Measurements from ENCODE around the gene HYI. TPM values are rescaled to one million over a fixed set of nuclear protein-coding genes. Genes with fewer than 3 reads are reported as not detected.

Gene HYI
- total and polyA plus RNA-seq, 2 of the 8 experiments (the other 6 are each of a cell fraction or from before 2014, with no cell fraction given), result 14.4 to 17.7 TPM

DNA sequence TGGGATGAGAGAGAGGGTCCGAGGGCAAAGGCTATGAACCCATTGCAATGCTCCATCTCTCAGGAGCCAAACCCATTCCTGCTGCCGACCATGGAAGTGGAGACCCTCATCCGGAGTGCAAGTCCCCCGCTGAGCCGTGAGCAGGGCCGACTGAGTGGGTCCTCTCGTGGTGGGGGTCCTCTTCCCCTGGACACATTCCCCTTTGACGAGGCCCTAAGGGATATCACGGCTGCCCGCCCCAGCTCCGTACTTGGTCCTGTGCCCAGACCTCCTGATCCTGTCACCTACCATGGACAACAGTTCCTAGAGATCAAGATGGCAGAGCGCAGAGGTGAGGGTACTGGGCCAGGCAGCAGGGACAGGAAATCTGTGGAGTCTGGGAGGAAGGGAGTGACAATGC lies 11.0 kb downstream of the HYI start:
- TF ChIP-seq TAF7 (optimal IDR thresholded peaks at IDR 0.05; ENCODE audit: borderline replicate concordance, low read depth, low read length), result no peak
- TF ChIP-seq, protein P1, sequence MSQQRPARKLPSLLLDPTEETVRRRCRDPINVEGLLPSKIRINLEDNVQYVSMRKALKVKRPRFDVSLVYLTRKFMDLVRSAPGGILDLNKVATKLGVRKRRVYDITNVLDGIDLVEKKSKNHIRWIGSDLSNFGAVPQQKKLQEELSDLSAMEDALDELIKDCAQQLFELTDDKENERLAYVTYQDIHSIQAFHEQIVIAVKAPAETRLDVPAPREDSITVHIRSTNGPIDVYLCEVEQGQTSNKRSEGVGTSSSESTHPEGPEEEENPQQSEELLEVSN (IDR thresholded peaks at IDR 0.05), result no peak
- no peak for TF ChIP-seq TEAD4 (IDR thresholded peaks at IDR 0.05; ENCODE audit: low read depth, low read length)
- TF ChIP-seq BCL11A (IDR thresholded peaks at IDR 0.05; ENCODE audit: low read depth in 2 of 2, low read length in 2 of 2), result no peak
- no peak for TF ChIP-seq CEBPB (IDR thresholded peaks at IDR 0.05; ENCODE audit: low read depth, low read length)
- TF ChIP-seq, protein P2, sequence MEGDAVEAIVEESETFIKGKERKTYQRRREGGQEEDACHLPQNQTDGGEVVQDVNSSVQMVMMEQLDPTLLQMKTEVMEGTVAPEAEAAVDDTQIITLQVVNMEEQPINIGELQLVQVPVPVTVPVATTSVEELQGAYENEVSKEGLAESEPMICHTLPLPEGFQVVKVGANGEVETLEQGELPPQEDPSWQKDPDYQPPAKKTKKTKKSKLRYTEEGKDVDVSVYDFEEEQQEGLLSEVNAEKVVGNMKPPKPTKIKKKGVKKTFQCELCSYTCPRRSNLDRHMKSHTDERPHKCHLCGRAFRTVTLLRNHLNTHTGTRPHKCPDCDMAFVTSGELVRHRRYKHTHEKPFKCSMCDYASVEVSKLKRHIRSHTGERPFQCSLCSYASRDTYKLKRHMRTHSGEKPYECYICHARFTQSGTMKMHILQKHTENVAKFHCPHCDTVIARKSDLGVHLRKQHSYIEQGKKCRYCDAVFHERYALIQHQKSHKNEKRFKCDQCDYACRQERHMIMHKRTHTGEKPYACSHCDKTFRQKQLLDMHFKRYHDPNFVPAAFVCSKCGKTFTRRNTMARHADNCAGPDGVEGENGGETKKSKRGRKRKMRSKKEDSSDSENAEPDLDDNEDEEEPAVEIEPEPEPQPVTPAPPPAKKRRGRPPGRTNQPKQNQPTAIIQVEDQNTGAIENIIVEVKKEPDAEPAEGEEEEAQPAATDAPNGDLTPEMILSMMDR (IDR thresholded peaks at IDR 0.05; ENCODE audit: control extremely low read depth in 1 of 3, insufficient read depth in 1 of 3, low read depth in 1 of 3, low read length in 3 of 3), result no peak
- H3K18ac ChIP-seq (ENCODE audit: extremely low read depth, low read length), result no peak overlapping the region
- H3K14ac ChIP-seq (ENCODE audit: insufficient read length), result no peak overlapping the region
- no peak overlapping the region for H2AK5ac ChIP-seq (ENCODE audit: low read depth, low read length)
- H4K91ac ChIP-seq (replicated peaks; ENCODE audit: insufficient read length, low read length), result no peak overlapping the region
- no peaks in the 10 kb centered on the region for H3K4me1 ChIP-seq (replicated peaks in 1 of 4; ENCODE audit: control insufficient read depth in 3 of 4, insufficient read depth in 4 of 4, low read length in 3 of 4)
- H3K36me3 ChIP-seq (ENCODE audit: control insufficient read depth in 2 of 4, insufficient read depth in 4 of 4, low read length in 3 of 4), result peaks cover 4 to 23% (median 11%) of the 10 kb centered on the region in 4 experiments; a peak in 6 of 8 replicates
- WGBS, 2 experiments (ENCODE audit: extremely low coverage in 1 of 2, insufficient coverage in 1 of 2, insufficient read length in 1 of 2, insufficient replicate concordance in 2 of 2, low coverage in 1 of 2, low lambda C conversion rate in 2 of 2, missing lambda C conversion rate in 1 of 2), result 98% methylated on average over 12 of the region's 12 CpGs; no CpG with 5 or more reads in 1 of the 2 experiments
- no peak overlapping the region for H3K4me3 ChIP-seq (ENCODE audit: extremely low read depth in 1 of 4, insufficient read depth in 2 of 4, low read depth in 3 of 4, low read length in 4 of 4)
- no peaks in the 10 kb centered on the region for H3K9me3 ChIP-seq (ENCODE audit: insufficient read depth in 2 of 2, low read depth in 1 of 2, low read length in 1 of 2)
- POLR2A ChIA-PET (ENCODE audit: partially characterized antibody), result interaction anchor here (0.8 to 3.8 kb wide), 7 partner anchors 8 to 19 kb away, joined by 3 to 22 read pairs (median 5); partner anchors contain the start of gene HYI
- H2BK15ac ChIP-seq (ENCODE audit: low read length), result no peak overlapping the region
- H4K20me1 ChIP-seq (replicated peaks in 1 of 2; ENCODE audit: control insufficient read depth in 1 of 2, insufficient read depth in 2 of 2, low read length in 2 of 2), result peaks cover 0 to 4% of the 10 kb centered on the region in 2 experiments
- H3K27ac ChIP-seq (ENCODE audit: low read depth, low read length), result no peak overlapping the region
- no peak overlapping the region for H3K4ac ChIP-seq (replicated peaks; ENCODE audit: insufficient read length, low read depth, low read length)
- no peak overlapping the region for H3K4me2 ChIP-seq (ENCODE audit: insufficient read depth in 1 of 2, low read depth in 2 of 2, low read length in 2 of 2)
- no peak overlapping the region for H4K5ac ChIP-seq (ENCODE audit: insufficient read length, low read depth, low read length)
- CTCF ChIA-PET (ENCODE audit: partially characterized antibody), result interaction anchor here (0.9 to 4.8 kb wide), 4 partner anchors 12 to 224 kb away, joined by 3 to 19 read pairs (median 4); partner anchors contain the start of gene HYI
- no peak overlapping the region for H3K56ac ChIP-seq (replicated peaks; ENCODE audit: insufficient read length, low read depth, low read length)
- H3K27me3 ChIP-seq (replicated peaks in 1 of 4; ENCODE audit: control insufficient read depth in 3 of 4, extremely low read depth in 1 of 4, insufficient read depth in 3 of 4, low read length in 3 of 4), result no peaks in the 10 kb centered on the region
- no peak overlapping the region; a peak in 1 of 7 replicates for H3K9ac ChIP-seq (replicated peaks in 1 of 4; ENCODE audit: extremely low read depth in 1 of 4, low read depth in 3 of 4, low read length in 3 of 4)
- H2BK5ac ChIP-seq (ENCODE audit: low read depth, low read length), result no peak overlapping the region
- FAIRE-seq (no peak), DNase-seq (ENCODE audit: low read depth in 1 of 2, low spot score in 2 of 2) (no peak)
- H2BK120ac ChIP-seq (replicated peaks; ENCODE audit: low read depth, low read length), result no peak overlapping the region
- no peak overlapping the region for H2AFZ ChIP-seq (ENCODE audit: low read length)
- no peaks in the 10 kb centered on the region for H3K23me2 ChIP-seq (ENCODE audit: low read depth, low read length)
- H2BK12ac ChIP-seq (ENCODE audit: low read depth, low read length), result no peak overlapping the region
- H3K79me2 ChIP-seq (ENCODE audit: control insufficient read depth in 1 of 2, insufficient read depth in 2 of 2, low read length in 2 of 2), result no peaks in the 10 kb centered on the region
- no peak overlapping the region for H4K8ac ChIP-seq (ENCODE audit: extremely low read depth, insufficient read depth, low read length)
- no peak overlapping the region for H2BK20ac ChIP-seq (ENCODE audit: low read length)
- H3K23ac ChIP-seq (ENCODE audit: insufficient read length), result no peak overlapping the region
- no peaks in the 10 kb centered on the region for H3K79me1 ChIP-seq (ENCODE audit: low read depth, low read length)
